Endothelial cell of umbilical vein (primary cell): Measurements from ENCODE around the gene SMAD7. TPM values are rescaled to one million over a fixed set of nuclear protein-coding genes. Genes with fewer than 3 reads are reported as not detected.

Experiments
- BruUV-seq: library from RNA; stranded (reverse); fragments of 400-500 nt; replicated peaks from 2 replicates; lab custom pipeline; 2021; lab: Mats Ljungman, UMichigan
- CTCF ChIA-PET: fragments of 300-600, 350-600 bp; sonication (Branson Sonifier 250); formaldehyde crosslinking; loops from one replicate; lab custom pipeline; 2021; ENCODE audit warnings: antibody characterized with exemption, inconsistent platforms; lab: Charles Lee
- POLR2A ChIA-PET: fragments of 300-600, 350-600 bp; sonication (Branson Sonifier 250); formaldehyde crosslinking; loops from one replicate; lab custom pipeline; 2021; ENCODE audit warnings: antibody characterized with exemption, inconsistent platforms; lab: Charles Lee
- DNase-seq: peaks from one replicate; pipeline ENCODE4 v3.0.0-alpha.2; 2011; ENCODE audit warnings: low read depth, low spot score
- FAIRE-seq: peaks from 2 replicates; lab custom pipeline; 2011; peaks lifted over from hg19 to GRCh38; lab: Jason Lieb, UNC
- H2AFZ ChIP-seq: 2 replicates; pipeline ENCODE4 v1.6.0; 2012; ENCODE audit warnings: low read depth, low read length, control low read depth, inconsistent platforms
- H3K27ac ChIP-seq: 2 replicates; pipeline ENCODE4 v1.5.1; 2011; ENCODE audit warnings: low read depth, mild to moderate bottlenecking, control low read depth, low read length, moderate library complexity; ENCODE audit not compliant: insufficient read depth
- H3K27me3 ChIP-seq, 2 experiments: 2 replicates each; pipeline versions ENCODE4 v1.6.0 to v1.6.1; 2011; ENCODE audit warnings: low read length in 2 of 2, mixed read lengths in 1 of 2; ENCODE audit not compliant: control insufficient read depth in 2 of 2, insufficient read depth in 2 of 2
- H3K36me3 ChIP-seq, 2 experiments: 2 replicates in 1 of 2; 3 replicates in 1 of 2; pipeline ENCODE4 v1.5.1; 2011; ENCODE audit warnings: low read length in 2 of 2, mild to moderate bottlenecking in 1 of 2, moderate library complexity in 1 of 2; ENCODE audit not compliant: control insufficient read depth in 2 of 2, insufficient read depth in 2 of 2; ENCODE audit errors: extremely low read depth in 1 of 2
- H3K4me1 ChIP-seq: 3 replicates; pipeline ENCODE4 v1.5.1; 2011; ENCODE audit warnings: mild to moderate bottlenecking, low read length; ENCODE audit not compliant: control insufficient read depth, insufficient read depth; ENCODE audit errors: extremely low read depth
- H3K4me2 ChIP-seq: 2 replicates; pipeline ENCODE4 v1.6.1; 2011; ENCODE audit warnings: low read length, control low read depth, mixed read lengths; ENCODE audit not compliant: insufficient read depth
- H3K4me3 ChIP-seq, 3 experiments: fragments of 200-600 bp in 1 of 3; sonication (generic), shearing (Covaris generic) in 1 of 3; replicated peaks in 1 of 3; 2 replicates each; pipeline ENCODE4 v1.5.1; 2011 to 2016; ENCODE audit warnings: control low read depth in 3 of 3, low read length in 3 of 3, mild to moderate bottlenecking in 2 of 3, inconsistent platforms in 1 of 3, low read depth in 1 of 3, moderate library complexity in 1 of 3; ENCODE audit not compliant: insufficient read depth in 1 of 3
- H3K79me2 ChIP-seq: 2 replicates; pipeline ENCODE4 v1.6.0; 2012; ENCODE audit warnings: low read length, inconsistent platforms; ENCODE audit not compliant: control insufficient read depth, insufficient read depth
- H3K9ac ChIP-seq: replicated peaks from 2 replicates; pipeline ENCODE3; 2011; ENCODE audit warnings: low read length, control low read depth; ENCODE audit not compliant: insufficient read depth; ENCODE audit errors: extremely low read depth
- H3K9me1 ChIP-seq: replicated peaks from 3 replicates; pipeline ENCODE4 v1.6.0; 2011; ENCODE audit warnings: mild to moderate bottlenecking, low read length; ENCODE audit not compliant: control insufficient read depth, insufficient read depth; ENCODE audit errors: extremely low read depth
- H3K9me3 ChIP-seq: replicated peaks from 2 replicates; pipeline ENCODE4 v1.5.1; 2012; ENCODE audit warnings: low read length, inconsistent platforms; ENCODE audit not compliant: control insufficient read depth, insufficient read depth
- H4K20me1 ChIP-seq: replicated peaks from 2 replicates; pipeline ENCODE3; 2011; ENCODE audit warnings: mild to moderate bottlenecking, low read length; ENCODE audit not compliant: control insufficient read depth, insufficient read depth; ENCODE audit errors: extremely low read depth
- EZH2 ChIP-seq: IDR thresholded peaks from 2 replicates; pipeline ENCODE4 v1.6.1; 2012; ENCODE audit warnings: borderline replicate concordance, low read depth, mild to moderate bottlenecking, moderate library complexity, low read length, inconsistent platforms; ENCODE audit not compliant: severe bottlenecking
- FOS ChIP-seq: IDR thresholded peaks from 2 replicates; pipeline ENCODE4 v1.6.1; 2011; ENCODE audit warnings: mild to moderate bottlenecking, low read length, moderate library complexity, borderline replicate concordance; ENCODE audit not compliant: insufficient read depth
- GATA2 ChIP-seq: IDR thresholded peaks from 2 replicates; pipeline ENCODE4 v1.7.0; 2011; ENCODE audit warnings: low read depth, mild to moderate bottlenecking, moderate library complexity, mixed read lengths, low read length; ENCODE audit not compliant: insufficient read length, insufficient read depth
- JUN ChIP-seq: IDR thresholded peaks from 2 replicates; pipeline ENCODE4 v1.6.1; 2011; ENCODE audit warnings: borderline replicate concordance, low read depth; ENCODE audit not compliant: insufficient read length, insufficient read depth
- MYC ChIP-seq: IDR thresholded peaks from one replicate; pipeline ENCODE4 v1.6.1; 2011; ENCODE audit warnings: mild to moderate bottlenecking, low read depth, low read length
- POLR2A ChIP-seq: IDR thresholded peaks from 2 replicates; pipeline ENCODE4 v1.6.1; 2012; ENCODE audit warnings: low read depth, mild to moderate bottlenecking, control low read depth, low read length
- POLR2AphosphoS5 ChIP-seq: IDR thresholded peaks from 2 replicates; pipeline ENCODE4 v1.6.1; 2012; ENCODE audit warnings: low read depth, mild to moderate bottlenecking, control low read depth, low read length, moderate library complexity; ENCODE audit not compliant: insufficient read depth
- dilution Hi-C: fragments of 300-500 bp; cut with MboI; formaldehyde crosslinking; loops from one replicate; pipeline ENCODE4 v1.15.0; 2019; ENCODE audit warnings: low sequenced_read_pairs; ENCODE audit not compliant: extremely low pct_ligation_motif_present
- intact Hi-C: fragments of 100-400 bp; cut with micrococcal nuclease; formaldehyde crosslinking; loops from one replicate; pipeline ENCODE4 v1.10.0; 2022
- polyA plus RNA-seq, 4 experiments: library from polyadenylated mRNA; depleted of rRNA in 3 of 4; stranded (reverse) in 3 of 4; unstranded in 1 of 4; fragments of >200 nt; gene quantifications; 2 replicates each; pipeline versions ENCODE4 v1.2.1 to v1.2.3, GENCODE V29; 2011 to 2012; ENCODE audit warnings: missing spikeins in 1 of 4
- total RNA-seq: library from RNA; stranded (reverse); gene quantifications from 2 replicates; pipeline ENCODE4 v1.2.3, GENCODE V29; 2021
- TF ChIP-seq, protein P1 (sequence below), 2 donors: IDR thresholded peaks; 1 replicate in 1 of 2; 2 replicates in 1 of 2; pipeline ENCODE4 v1.5.1; 2011; ENCODE audit warnings: low read length in 2 of 2, mild to moderate bottlenecking in 2 of 2, moderate library complexity in 2 of 2, control low read depth in 1 of 2, inconsistent platforms in 1 of 2, low read depth in 1 of 2; ENCODE audit not compliant: insufficient read depth in 1 of 2; ENCODE audit errors: extremely low read depth in 1 of 2
- TF ChIP-seq, protein P2 (sequence below): IDR thresholded peaks from 2 replicates; pipeline ENCODE4 v1.6.1; 2011; ENCODE audit not compliant: insufficient read depth, insufficient read length

SMAD7 gene
- total and polyA plus RNA-seq, 2 donors (not counting 3 experiments of a cell fraction or from before 2014, with no cell fraction given) = 3.6 to 8.0 TPM

DNA sequence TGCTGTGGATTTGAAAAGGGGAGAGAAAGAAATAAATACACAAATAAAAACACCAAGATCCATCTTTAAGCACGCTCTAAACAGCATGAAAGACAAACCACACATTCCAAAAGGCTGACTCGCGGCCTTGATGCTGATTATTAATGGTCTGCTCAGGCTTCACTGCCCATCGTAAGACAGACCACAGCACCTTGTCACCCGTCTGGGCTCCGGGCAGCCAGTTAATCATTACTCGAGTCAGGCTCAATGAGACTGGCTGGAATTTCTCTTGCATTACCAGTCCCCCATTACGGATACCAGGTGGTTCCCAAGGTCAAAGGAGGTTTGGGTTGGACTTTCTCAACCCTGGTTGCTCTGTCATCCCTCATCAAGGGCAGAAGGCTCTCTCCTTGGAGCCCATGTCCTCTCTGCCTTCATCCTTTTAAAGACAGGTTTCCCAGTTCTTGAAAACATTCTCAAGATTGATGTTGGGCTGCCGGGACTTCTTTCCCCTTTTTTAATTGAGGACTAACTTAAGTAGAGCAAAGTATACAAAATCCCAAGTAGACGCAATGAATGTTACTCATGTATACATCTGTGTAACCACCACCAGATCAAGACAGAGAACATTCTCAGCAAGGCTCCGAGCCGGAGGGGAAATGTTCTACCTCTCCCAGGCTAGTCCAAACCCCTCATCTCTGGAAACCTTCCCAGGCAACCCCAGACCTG lies 8.1 kb downstream of the SMAD7 start:
- Histone ChIP-seq H3K27ac (no peak overlapping the region), H2AFZ (no peak overlapping the region), H3K4me2 (peak overlapping the region; percentile 29), H3K79me2 (peaks cover 7% of the 10 kb centered on the region), H3K27me3 (no peaks in the 10 kb centered on the region), H3K4me3 (no peak overlapping the region), H3K9ac (no peak overlapping the region), H4K20me1 (peaks cover 4% of the 10 kb centered on the region), H3K36me3 (peaks cover 0 to 2% of the 10 kb centered on the region in 2 experiments), H3K9me1 (no peaks in the 10 kb centered on the region), H3K9me3 (no peaks in the 10 kb centered on the region), H3K4me1 (peaks cover 72% of the 10 kb centered on the region)
- BruUV-seq = no TSS peak
- CTCF ChIA-PET = interaction anchor here (1.0 to 2.8 kb wide), 2 partner anchors 13 to 16 kb away, joined by 3 to 8 read pairs; no protein-coding TSS in a partner anchor
- FAIRE-seq (peak; percentile 66), DNase-seq (peak; percentile 42)
- POLR2A ChIA-PET = no interaction called here
- intact Hi-C loops = loop anchor here (10.0 kb wide), 1 partner anchor 472 kb away; no protein-coding TSS in a partner anchor
- TF ChIP-seq EZH2 (no peak), POLR2AphosphoS5 (peak; percentile 54), GATA2 (peak; percentile 40), JUN (no peak), FOS (peak; percentile 69)
- dilution Hi-C loops = no loop called here

DNA sequence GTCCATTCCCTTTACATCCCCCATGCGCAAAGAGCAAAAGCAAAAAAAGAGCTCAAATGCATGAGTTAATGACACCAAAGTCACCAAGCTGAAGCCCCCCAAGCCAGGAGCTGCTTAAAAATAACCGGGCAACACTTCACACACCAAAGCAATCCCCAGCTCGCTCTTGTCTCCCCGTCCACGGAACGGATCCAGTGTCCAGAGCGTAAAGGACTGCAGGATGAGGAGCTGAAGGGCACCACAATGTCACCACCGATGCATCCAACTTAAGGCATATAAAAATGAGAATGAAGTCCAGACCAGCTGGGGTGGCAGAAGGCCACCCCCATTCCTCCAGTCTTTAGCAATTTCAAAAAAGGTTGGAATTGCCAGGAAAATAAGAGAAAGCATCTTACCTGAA lies 8.7 kb downstream of the SMAD7 start:
- no peak for DNase-seq
- ChIA-PET CTCF (interaction anchor here (1.0 to 2.8 kb wide), 5 partner anchors 10 to 165 kb away, joined by 3 to 10 read pairs (median 7); no protein-coding TSS in a partner anchor), POLR2A (no interaction called here)
- peaks cover 4% of the 10 kb centered on the region for H4K20me1 ChIP-seq
- intact Hi-C loops = loop anchor here (10.0 kb wide), 1 partner anchor 473 kb away; no protein-coding TSS in a partner anchor
- peaks cover 66% of the 10 kb centered on the region for H3K4me1 ChIP-seq
- no peaks in the 10 kb centered on the region for H3K9me1 ChIP-seq
- no peaks in the 10 kb centered on the region for H3K27me3 ChIP-seq
- peaks cover 0 to 2% of the 10 kb centered on the region in 2 experiments for H3K36me3 ChIP-seq
- TF ChIP-seq GATA2 = no peak
- TF ChIP-seq POLR2AphosphoS5 = no peak
- TF ChIP-seq POLR2A = no peak
- TF ChIP-seq MYC = no peak
- TF ChIP-seq, protein P1, sequence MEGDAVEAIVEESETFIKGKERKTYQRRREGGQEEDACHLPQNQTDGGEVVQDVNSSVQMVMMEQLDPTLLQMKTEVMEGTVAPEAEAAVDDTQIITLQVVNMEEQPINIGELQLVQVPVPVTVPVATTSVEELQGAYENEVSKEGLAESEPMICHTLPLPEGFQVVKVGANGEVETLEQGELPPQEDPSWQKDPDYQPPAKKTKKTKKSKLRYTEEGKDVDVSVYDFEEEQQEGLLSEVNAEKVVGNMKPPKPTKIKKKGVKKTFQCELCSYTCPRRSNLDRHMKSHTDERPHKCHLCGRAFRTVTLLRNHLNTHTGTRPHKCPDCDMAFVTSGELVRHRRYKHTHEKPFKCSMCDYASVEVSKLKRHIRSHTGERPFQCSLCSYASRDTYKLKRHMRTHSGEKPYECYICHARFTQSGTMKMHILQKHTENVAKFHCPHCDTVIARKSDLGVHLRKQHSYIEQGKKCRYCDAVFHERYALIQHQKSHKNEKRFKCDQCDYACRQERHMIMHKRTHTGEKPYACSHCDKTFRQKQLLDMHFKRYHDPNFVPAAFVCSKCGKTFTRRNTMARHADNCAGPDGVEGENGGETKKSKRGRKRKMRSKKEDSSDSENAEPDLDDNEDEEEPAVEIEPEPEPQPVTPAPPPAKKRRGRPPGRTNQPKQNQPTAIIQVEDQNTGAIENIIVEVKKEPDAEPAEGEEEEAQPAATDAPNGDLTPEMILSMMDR (IDR thresholded peaks at IDR 0.05; ENCODE audit: extremely low read depth in 1 of 2, insufficient read depth in 1 of 2, low read depth in 1 of 2, low read length in 2 of 2) = no peak
- TF ChIP-seq FOS = no peak
- no peak for TF ChIP-seq JUN
- TF ChIP-seq, protein P2, sequence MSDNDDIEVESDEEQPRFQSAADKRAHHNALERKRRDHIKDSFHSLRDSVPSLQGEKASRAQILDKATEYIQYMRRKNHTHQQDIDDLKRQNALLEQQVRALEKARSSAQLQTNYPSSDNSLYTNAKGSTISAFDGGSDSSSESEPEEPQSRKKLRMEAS = no peak
- no TSS peak for BruUV-seq
- H3K9ac ChIP-seq = no peak overlapping the region
- H3K79me2 ChIP-seq = peaks cover 7% of the 10 kb centered on the region
- H3K4me3 ChIP-seq = no peak overlapping the region
- H3K9me3 ChIP-seq = no peaks in the 10 kb centered on the region
- FAIRE-seq = no peak
- dilution Hi-C loops = no loop called here
- no peak overlapping the region for H3K27ac ChIP-seq
- no peak overlapping the region for H2AFZ ChIP-seq
- peak overlapping the region; percentile 29 for H3K4me2 ChIP-seq
